Renal pelvis (tissue), 4 donors: ENCODE data around the gene PTRH2. TPM values are rescaled to one million over a fixed set of nuclear protein-coding genes. Genes with fewer than 3 reads are reported as not detected.

Experiments used
- DNase-seq: peaks from one replicate; pipeline ENCODE4 v3.0.0-alpha.2; 2013
- polyA plus RNA-seq, 3 donors: library from polyadenylated mRNA; unstranded; fragments of 120-200 nt; gene quantifications; one replicate each; pipeline ENCODE4 v1.2.1, GENCODE V29; 2013; ENCODE audit not compliant: insufficient read length in 3 of 3

Gene PTRH2
- polyA plus RNA-seq, 3 donors = 24.8 to 27.0 (median 25.5) TPM

DNA sequence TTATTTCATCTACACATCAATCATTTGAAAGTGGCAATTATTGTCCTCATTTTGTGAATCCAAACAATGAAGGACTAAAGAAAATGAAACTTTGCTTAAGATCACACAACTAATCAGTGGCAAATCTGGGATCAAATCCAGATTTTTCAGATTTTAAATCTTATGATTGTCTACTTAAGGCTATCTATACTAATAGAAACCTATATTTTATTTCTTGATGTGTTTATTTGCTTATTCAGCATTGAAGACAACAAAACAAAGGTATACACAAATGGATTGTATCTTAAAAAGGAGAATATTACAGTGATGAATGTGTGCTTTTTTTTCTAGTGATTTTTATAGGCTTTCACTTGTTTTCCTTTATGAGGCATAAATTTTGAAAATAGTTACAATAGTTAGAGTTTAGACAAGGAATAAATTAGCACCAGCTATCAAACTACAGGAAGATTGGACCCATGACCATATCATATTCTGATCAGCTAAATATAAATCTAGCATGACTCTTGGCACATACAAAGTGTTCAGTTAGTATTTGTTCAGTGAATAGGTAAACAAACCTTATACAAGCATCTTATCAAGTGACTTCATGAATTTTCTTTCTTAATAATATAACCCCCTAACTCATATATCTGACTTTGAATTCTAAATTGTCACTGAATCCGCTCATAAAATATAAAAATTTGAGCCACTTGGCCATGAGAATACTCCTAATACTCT lies 20.7 kb upstream of the PTRH2 start:
- no peak for DNase-seq

DNA sequence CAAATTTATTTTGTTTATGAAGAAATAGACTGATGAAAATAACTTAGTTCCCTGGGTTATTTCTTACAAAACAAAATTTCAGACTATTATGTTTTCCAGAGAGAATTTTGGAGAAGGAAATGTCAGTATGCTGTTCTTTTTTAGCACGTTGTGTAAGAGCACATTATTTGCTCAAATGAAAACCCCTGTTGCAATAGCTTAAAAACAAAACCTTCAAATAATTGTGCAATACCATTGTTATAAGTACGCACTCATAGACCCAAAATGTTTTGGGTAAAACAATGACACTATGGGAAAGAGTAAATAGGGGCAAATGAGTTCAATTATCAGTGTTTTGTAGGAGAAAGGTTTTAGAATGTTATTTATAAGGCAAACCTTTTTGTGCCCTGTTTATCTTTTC lies 18.5 kb upstream of the PTRH2 start:
- DNase-seq = no peak

DNA sequence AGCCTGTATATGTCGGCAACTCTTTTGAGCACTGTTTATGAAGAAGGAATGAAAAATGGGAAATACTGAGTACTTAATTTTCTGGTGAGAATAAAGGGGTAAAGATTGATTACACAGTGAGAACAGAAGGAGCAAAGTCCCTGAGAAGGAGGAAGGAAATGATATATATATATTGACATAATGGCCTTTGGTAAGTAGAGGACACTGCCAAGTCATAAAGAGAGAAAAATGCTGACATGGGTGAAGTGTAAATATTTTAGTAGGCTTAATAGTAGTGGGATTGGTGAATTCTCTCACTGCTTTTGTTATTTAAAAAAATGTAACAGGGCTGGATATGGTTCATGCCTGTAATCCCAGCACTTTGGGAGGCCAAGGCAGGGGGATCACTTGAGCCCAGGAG lies 16.4 kb upstream of the PTRH2 start:
- no peak for DNase-seq

DNA sequence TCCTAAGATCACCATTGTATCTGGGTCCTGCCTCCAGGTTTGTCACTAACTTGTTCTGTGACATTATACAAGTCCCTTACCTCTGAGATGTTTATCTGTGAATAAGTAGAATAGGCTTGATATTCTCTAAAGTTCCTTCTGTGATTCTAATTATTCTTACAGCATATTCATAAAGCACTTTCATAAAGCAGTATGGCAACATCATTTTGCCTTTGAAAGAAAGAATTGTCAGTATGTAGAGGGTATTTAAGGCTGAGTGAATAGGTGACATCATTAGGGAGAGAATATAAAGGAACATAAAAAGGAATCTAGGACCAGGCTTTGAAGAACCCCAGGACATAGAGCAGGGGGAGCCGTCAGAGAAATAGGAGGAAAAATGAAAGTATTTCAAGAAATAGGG lies 15.8 kb upstream of the PTRH2 start:
- DNase-seq = no peak

DNA sequence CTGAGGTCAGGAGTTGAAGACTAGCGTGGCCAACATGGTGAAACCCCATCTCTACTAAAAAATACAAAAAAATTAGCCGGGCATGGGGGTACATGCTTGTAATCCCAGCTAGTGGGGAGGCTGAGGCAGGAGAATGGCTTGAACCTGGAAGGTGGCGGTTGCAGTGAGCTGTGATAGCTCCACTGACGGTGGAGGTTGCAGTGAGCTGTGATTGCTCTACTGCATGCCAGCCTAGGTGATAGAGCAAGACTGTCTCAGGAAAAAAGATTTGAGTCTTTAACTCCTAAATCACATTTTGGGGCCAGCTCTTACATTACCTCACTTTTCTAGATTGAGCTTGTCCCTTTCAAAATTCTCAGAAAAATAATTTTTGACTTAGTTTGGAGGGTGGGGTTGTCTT lies 15.4 kb upstream of the PTRH2 start:
- no peak for DNase-seq

DNA sequence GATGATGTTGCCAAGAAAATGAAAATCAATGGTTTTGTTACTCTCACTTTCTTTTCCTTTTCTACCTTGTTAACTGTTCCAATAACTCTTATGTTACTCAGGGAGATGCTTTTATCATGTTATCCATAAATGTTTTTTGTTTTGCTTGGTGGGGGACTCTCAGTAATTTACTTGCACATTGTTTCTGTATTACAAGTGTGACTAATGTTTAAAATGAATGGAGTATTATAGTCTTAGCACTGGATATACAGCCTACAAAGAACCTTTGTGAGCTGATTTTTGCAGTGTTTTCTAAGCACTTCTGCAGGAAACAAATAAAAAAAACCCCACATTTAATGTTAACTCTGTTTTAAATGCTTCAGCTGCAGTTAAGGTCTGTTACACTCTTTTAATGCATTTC lies 12.3 kb upstream of the PTRH2 start:
- DNase-seq = no peak

DNA sequence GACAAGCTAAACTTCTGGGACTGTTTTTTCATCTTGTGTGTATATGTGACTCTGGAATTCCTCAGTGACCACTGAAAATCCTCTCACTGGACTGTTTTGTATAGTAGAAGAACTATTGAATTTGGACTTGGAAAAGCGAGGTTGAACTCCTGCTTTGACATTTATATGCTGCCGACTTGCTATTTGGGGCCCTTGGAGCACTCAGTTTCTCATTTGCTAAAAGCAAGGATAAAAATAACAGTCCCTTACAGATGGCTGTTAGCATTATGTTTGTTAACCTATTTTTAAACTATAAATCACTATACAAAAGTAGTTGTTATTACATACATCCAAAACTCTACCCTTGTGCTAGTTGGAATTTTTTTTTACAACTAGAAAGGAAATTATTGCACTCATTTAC lies 9.2 kb upstream of the PTRH2 start:
- no peak for DNase-seq

DNA sequence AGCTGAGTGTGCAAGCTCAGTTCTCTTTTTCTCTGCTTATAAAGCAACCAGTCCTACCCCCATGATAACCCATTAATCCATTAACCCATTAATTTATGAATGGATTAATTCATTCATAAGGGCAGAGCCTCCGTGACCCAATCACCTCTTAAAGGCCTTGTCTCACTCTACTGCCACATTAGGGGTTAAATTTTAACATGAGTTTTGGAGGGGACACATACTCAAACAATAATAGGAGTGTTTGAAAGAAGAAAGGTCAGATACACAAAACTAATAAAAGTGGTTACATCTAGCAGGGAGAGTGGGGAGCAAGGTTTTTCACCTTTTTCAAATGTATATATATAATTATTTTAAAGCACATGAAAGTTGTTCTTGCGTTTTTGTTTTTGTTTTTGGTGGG lies 7.0 kb upstream of the PTRH2 start:
- no peak for DNase-seq

DNA sequence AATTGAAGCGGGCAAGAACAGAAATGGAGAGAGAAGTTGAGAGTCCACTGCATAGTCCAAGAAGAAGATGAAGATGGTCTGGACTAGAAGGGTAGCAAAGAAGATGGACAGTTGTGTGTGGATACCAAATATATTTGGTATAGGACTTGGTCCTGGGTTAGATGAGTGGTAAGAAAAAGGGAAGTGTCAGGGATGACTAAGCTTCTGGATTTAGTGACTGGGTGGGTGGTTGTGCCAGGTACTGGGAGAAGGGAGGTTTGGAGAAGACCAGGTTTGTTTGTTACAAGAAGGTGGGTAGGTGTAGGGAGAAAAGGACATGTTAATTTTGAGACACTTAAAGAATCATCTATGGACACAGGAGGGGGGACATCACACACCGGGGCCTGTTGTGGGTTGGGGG lies 5.6 kb upstream of the PTRH2 start:
- DNase-seq = no peak

DNA sequence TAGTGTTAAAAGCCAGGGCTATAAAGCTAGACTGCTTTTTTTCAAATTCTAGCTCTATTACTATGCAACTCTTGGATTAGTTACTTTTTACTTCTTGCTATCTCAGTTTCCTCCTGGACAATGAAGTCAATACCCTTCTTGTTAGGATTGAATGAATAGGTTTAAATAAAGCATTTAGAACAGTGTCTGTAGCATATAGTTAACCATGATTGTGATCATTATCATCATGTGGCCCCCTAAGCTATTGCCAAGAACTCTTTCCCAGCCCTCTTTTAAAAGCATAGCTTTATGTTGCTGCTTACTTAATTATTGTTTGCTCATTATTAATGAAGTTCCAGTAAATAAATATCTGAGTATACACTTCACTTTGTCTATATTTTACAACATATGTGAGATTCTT lies 4.7 kb upstream of the PTRH2 start:
- DNase-seq = no peak

DNA sequence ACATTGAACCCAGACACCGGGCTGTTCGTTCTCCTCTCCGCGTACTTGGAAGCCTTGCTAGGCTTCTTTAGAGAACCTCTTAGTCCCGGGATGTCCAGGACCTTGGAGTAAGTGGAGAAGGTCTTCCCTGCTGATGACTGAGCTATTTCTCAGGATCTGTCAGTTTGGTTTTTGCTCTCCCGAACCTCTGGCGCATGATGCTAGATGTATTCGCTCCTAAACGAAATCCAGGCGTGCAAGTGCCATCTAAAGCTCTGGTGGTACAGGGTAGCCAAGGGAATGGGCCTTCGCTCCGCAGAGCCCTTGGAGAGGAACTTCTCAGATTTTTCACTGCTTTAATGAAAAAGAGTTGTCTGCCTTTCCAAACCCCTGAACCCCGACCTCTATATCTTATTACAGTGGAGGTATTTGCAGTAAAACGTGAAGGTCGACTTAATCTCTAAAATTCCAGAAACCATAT lies 771 bp upstream of the PTRH2 start:
- no peak for DNase-seq

DNA sequence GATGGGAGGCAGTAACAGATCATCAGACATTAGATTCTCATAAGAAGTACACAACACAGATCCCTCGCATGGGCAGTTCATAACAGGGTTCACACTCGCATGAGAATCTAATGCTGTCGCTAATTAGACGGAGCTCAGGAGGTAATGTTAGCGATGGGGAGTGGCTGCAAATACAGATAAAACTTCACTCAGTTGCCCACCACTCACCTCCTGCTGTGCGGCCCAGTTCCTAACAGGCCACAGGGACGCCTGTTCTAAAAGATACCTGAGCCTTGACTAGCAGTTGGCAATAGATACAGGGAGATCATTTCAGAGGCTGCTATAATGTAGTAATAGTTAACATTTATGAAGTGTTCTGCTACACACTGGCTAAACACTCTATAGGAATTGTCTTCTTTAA lies 4.9 kb downstream of the PTRH2 start:
- no peak for DNase-seq

DNA sequence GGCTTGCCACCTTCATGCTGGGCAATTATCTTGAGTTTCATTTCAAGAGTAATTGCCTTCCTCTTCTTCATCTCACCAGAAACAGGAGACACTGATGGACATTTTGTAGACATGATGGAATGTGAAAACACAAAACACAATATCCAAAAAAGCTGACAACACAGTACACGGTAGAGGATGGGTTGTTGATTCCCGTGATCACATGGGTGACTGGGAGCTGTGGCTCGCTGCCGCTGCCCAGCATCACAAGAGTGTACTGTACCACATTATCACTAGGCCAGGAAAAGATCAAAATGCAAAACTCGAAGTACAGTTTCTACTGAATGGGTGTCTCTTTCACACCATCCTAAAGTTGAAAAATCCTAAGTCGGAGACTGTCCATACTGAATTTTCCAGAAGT lies 7.4 kb downstream of the PTRH2 start:
- DNase-seq = no peak

DNA sequence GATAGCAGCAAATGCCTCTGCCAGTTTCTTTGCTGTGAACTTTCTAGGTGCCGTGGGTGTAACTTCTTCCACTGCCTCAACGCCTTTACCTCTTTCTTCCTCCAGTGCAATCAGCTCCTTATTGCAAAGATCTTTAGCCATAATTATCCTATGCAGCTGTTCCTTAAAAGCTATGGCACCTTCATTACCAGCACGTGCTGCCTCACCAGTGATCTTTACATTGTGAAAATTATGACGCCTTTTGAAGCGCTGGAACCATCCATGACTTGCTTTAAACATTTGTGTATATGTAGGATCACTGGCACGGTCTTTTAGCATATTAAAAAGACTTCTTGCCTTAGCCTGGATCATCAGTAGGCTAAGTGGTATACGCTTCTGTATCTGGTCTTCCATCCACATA lies 8.0 kb downstream of the PTRH2 start:
- DNase-seq = no peak

DNA sequence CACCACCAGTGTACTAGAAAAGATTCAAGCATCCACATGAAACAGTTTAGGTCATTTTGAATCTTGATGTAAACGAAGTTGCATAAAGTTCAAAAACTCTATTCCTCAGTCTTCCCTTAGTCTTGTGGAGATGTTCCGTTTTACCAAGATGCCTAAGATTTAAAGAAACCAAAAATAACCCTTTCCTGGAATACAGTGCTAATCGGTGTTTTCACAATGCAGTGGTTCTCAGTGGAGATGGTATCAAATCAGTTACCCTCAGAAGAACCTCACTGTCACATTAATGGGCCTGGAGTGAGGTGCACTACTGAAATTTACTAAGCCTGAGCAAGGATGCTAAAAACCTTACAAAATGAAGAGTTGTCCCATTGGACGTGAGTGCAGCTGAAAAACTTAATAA lies 9.1 kb downstream of the PTRH2 start:
- DNase-seq = no peak

DNA sequence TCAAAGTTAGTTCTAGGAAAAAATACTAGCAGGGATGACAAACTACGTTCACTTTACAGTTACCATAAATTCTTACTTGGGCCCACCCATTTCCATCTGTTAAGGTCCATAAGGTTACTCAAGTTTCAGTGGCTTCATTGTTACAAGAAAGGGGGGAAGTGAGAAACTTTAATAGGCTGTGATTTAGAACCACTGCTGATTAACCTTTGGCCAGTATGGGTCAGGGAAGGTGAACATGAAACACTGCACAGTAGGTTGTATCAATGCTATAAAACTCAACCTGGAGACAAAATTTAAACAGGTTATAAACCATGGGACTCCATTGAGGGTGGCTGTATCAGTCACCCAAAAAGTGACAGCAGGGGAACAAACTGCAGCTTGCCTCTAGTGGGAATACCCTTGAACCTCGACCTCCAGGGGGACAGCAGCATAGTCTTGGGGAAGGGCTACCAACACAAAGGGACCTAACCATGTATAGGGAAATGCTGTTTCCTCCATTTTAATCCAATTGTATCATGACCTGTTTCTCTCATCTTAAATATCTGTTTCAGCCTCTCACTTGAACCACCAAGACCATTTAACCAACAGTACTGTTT lies 10.4 kb downstream of the PTRH2 start:
- DNase-seq = no peak

DNA sequence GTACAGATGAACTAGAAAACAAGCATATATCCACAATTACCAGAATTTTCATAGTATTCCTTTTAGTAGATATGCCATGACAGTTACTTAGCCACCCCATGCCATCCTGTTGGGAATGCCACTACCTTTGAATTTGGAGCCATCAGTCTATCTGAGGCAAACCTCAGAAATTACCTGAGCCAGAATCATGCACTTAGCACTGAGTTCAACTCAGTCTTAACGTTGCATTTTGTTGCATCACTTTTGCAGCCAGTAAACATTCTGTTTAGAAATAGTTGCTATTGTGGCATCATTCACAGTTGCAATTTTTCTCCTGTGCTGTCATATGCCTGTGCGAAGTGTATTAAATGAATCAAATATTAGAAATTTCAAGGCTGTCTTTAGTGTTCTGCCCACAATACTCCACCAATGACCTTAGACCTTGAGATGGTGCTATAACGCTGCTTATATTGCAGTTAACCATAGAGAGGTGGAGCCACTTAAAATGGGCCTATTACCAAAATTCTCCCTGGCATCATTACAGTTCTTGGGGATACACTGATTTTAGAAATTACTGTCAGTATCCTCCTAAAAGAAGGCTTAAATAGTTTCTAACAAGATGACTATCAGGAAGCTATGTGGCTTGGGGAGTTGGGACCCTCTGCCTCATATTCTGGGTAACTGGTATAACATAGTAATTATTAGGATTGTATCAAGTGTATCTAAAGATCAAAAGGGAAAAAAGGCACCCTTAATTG lies 11.1 kb downstream of the PTRH2 start:
- DNase-seq = no peak

DNA sequence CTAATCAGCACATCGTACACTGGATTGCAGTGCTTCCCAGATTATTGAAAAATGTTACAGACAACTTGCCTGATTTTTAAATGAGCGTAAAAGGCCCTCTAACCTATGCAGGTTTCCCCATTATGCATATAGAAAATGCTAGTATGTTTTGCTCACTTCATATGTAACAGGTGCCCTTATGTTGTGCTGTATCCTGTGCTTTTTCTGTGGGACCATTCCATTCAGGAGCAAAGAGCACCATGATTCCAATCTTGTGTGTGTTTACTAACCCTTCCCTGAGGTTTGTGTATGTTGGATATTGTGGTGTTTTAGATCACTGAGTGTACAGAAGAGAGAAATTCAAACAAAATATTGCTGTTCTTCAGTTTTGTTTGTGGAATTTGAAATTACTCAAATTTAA lies 12.9 kb downstream of the PTRH2 start:
- DNase-seq = no peak

DNA sequence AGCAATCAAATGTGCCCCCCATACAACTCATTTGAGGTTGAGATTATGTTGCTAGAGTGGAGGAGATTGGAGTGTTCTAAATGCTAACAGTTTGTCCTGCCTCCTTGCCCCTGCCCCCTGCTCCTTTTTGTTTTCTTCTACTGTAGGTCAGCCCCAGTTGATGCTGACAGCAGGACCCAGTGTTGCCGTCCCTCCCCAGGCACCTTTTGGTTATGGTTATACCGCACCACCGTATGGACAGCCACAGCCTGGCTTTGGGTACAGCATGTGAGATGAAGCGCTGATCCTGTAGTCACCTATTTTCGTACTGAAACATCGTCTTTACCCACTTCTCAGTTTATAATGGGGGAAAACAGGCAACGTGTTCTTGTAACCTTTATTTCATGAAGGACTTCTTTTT lies 13.6 kb downstream of the PTRH2 start:
- DNase-seq = no peak

DNA sequence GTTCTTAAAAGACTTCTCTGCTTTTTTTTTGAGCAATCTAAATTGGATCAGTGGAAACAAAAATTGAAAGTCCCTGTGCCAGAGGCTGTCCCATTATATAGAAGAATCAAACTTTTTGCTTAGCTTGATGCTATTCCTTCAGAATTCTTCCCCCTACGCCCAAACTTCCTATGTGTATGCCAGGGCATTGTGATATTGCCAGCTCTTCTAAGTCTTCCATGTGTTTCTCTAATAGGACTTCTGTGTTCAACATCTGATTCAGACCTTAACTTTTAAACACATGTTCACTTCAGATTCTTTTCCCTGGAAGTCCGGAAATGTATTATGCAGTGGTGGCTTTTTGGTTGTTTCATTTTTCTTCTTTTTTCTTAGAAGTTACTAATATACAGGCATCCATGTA lies 18.7 kb downstream of the PTRH2 start:
- DNase-seq = no peak

DNA sequence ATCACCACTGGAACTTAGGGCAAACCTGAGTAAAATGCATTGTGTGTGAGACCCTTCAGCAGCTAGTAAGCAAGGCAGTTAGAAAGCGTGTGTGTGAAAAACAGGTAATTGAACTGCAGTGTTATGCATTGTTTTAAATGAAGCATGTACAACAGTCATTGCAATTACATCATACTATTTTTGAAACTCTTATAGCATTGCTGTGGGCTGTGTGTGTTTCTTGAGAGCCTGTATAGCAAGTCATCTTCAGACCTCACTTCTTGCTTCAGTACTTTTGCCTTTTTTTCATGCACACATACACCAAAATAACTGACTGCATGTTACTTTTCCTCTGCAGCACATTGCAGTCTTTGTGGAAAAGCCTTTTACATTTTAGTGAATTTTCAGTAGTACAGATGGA lies 19.2 kb downstream of the PTRH2 start:
- no peak for DNase-seq

DNA sequence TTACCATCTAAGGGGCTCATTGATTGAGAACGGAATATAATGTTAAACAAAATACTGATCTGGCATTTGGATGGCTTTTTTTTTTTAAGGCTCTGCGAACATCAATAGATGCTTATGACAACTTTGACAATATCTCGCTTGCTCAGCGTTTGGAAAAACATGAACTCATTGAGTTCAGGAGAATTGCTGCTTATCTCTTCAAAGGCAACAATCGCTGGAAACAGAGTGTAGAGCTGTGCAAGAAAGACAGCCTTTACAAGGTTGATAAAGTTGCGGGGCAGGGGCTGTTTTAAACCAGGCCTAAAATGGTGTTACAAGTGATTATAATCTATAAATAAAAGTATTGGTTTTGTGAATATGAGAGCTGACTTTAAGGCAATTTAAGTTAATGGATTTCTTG lies 22.3 kb downstream of the PTRH2 start:
- DNase-seq = no peak

DNA sequence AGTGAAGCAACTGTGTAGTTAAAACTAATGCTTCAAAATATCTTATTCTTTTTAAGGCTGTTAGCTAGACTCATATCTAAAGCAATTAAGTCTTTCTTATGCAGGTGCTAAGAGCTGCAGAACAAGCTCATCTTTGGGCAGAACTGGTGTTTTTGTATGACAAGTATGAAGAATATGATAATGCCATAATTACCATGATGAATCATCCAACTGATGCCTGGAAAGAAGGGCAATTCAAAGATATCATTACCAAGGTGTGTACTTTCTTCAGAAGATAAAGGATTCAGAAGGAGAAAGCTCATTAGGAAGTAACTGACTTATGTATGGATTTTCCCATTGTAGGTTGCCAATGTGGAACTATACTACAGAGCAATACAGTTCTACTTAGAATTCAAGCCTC lies 23.9 kb downstream of the PTRH2 start:
- DNase-seq = no peak

DNA sequence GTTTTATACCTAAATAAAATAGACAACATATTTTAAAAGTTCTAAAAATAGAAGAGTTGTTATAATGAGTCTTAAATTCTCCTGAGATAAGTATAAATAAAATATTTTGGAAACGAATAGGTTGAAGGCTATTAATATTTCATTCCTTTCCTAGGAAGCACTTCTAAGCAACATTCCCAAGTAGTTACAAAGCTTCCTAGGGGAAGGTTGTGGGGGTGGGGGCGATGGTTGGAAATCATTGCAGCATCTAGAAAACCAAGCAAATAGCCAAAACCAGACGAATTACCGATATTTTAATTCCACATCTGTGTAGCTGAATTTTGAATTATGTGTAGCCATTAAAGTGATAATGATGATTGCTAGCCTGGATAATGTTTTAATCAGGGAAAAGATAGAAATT lies 26.9 kb downstream of the PTRH2 start:
- no peak for DNase-seq
